ENCODE measurements around the gene SYT14.

- TF ChIP-seq POLR2A (IDR thresholded peaks at IDR 0.05) (no peak), POLR2AphosphoS5 (IDR thresholded peaks at IDR 0.05; ENCODE audit: insufficient read depth in 1 of 2, low read depth in 1 of 2) (no peak)
- TF ChIP-seq, protein P1, sequence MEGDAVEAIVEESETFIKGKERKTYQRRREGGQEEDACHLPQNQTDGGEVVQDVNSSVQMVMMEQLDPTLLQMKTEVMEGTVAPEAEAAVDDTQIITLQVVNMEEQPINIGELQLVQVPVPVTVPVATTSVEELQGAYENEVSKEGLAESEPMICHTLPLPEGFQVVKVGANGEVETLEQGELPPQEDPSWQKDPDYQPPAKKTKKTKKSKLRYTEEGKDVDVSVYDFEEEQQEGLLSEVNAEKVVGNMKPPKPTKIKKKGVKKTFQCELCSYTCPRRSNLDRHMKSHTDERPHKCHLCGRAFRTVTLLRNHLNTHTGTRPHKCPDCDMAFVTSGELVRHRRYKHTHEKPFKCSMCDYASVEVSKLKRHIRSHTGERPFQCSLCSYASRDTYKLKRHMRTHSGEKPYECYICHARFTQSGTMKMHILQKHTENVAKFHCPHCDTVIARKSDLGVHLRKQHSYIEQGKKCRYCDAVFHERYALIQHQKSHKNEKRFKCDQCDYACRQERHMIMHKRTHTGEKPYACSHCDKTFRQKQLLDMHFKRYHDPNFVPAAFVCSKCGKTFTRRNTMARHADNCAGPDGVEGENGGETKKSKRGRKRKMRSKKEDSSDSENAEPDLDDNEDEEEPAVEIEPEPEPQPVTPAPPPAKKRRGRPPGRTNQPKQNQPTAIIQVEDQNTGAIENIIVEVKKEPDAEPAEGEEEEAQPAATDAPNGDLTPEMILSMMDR (IDR thresholded peaks at IDR 0.05): no peak
Measured at GRCh38 chr1:209911746-209912145, 26.3 kb upstream of the SYT14 start.

All from vagina (tissue), 2 donors.